Stimulated activated naive CD8-positive, alpha-beta T cell treated with anti-CD3 and anti-CD28 coated beads, Interleukin-15, Interleukin-2, amounts not matched to agents 100 U/mL and 50 U/mL, for 24 hours (primary cell): Measurements from ENCODE around the gene TEX261.

Source experiments
- ATAC-seq: fragments of 150-1000 bp; cut with Tn5 transposase; one replicate; pipeline ENCODE4 v1.10.0; 2021
- DNase-seq: peaks from one replicate; pipeline ENCODE4 v3.0.0; 2021

Gene TEX261

GRCh38 chr2:70981866-70982810 lies 12.5 kb downstream of the TEX261 start:
- no peak for ATAC-seq
- no peak for DNase-seq

GRCh38 chr2:70981421-70981820 lies 13.3 kb downstream of the TEX261 start:
- no peak for ATAC-seq

GRCh38 chr2:70979626-70980025 lies 15.0 kb downstream of the TEX261 start:
- ATAC-seq: no peak
- DNase-seq: no peak

More at GRCh38 chr2:70981421-70981820, 13.3 kb downstream of the TEX261 start:
- DNase-seq: no peak

- DNase-seq (no peak), ATAC-seq (no peak)
Measured at GRCh38 chr2:70979180-70979488, 15.5 kb downstream of the TEX261 start.

GRCh38 chr2:70978341-70979179 lies 16.1 kb downstream of the TEX261 start, which contains the start of gene ANKRD53:
ANKRD53 (plus strand) TSS chr2:70978630; CDS start chr2:70978646, 16 bp downstream.
- ATAC-seq: peak; percentile 51
- no peak for DNase-seq

- ATAC-seq: no peak
Measured at GRCh38 chr2:70977605-70978205, 17.0 kb downstream of the TEX261 start.

GRCh38 chr2:70975237-70975636 lies 19.4 kb downstream of the TEX261 start:
- DNase-seq (no peak), ATAC-seq (no peak)

More at GRCh38 chr2:70977605-70978205, 17.0 kb downstream of the TEX261 start:
- DNase-seq: no peak

GRCh38 chr2:70974592-70974991 lies 20.1 kb downstream of the TEX261 start:
- DNase-seq (no peak), ATAC-seq (no peak)

- ATAC-seq (no peak), DNase-seq (no peak)
Measured at GRCh38 chr2:70967189-70967588, 27.5 kb downstream of the TEX261 start.

- DNase-seq (no peak), ATAC-seq (no peak)
Measured at GRCh38 chr2:70966681-70967080, 28.0 kb downstream of the TEX261 start.

- DNase-seq (no peak), ATAC-seq (no peak)
Measured at GRCh38 chr2:70965506-70965905, 29.2 kb downstream of the TEX261 start.

- ATAC-seq (peak; percentile 93), DNase-seq (peak; percentile 89)
Measured at GRCh38 chr2:70964596-70965386, 29.9 kb downstream of the TEX261 start.

GRCh38 chr2:70964133-70964532 lies 30.5 kb downstream of the TEX261 start:
- ATAC-seq (no peak), DNase-seq (no peak)

GRCh38 chr2:70962885-70963878 lies 31.5 kb downstream of the TEX261 start:
- DNase-seq (no peak), ATAC-seq (no peak)

GRCh38 chr2:70962211-70962884 lies 32.3 kb downstream of the TEX261 start:
- no peak for DNase-seq

GRCh38 chr2:70961648-70961994 lies 33.1 kb downstream of the TEX261 start:
- ATAC-seq (no peak), DNase-seq (no peak)

More at GRCh38 chr2:70962211-70962884, 32.3 kb downstream of the TEX261 start:
- ATAC-seq: no peak

GRCh38 chr2:70960833-70961647 lies 33.6 kb downstream of the TEX261 start:
- ATAC-seq: no peak
- no peak for DNase-seq

GRCh38 chr2:70959851-70960832 lies 34.5 kb downstream of the TEX261 start:
- ATAC-seq (no peak), DNase-seq (no peak)
